B cell (primary cell): ENCODE measurements around the gene HIGD1A. TPM values are rescaled to one million over a fixed set of nuclear protein-coding genes. Genes with fewer than 3 reads are reported as not detected.

Experiments
- ATAC-seq: fragments of 200-7000 bp; cut with Tn5 transposase; one replicate; pipeline ENCODE4 v1.10.0; 2021; ENCODE audit warnings: low read depth, mild to moderate bottlenecking, moderate number of reproducible peaks, moderate library complexity
- CTCF ChIA-PET: fragments of 350-600 bp; sonication (Branson Sonifier 250); formaldehyde crosslinking; loops from one replicate; lab custom pipeline; 2021; ENCODE audit warnings: antibody characterized with exemption, inconsistent platforms; lab: Charles Lee
- POLR2A ChIA-PET: fragments of 350-600 bp; sonication (Branson Sonifier 250); formaldehyde crosslinking; loops from one replicate; lab custom pipeline; 2021; ENCODE audit warnings: antibody characterized with exemption; lab: Charles Lee
- DNase-seq: peaks from one replicate; pipeline ENCODE4 v3.0.0; 2013
- H2AFZ ChIP-seq: 2 replicates; pipeline ENCODE4 v1.6.1; 2012; ENCODE audit warnings: mild to moderate bottlenecking, low read depth, low read length; ENCODE audit not compliant: insufficient read depth, poor library complexity, severe bottlenecking
- H3K27ac ChIP-seq, 2 donors: 1 replicate in 1 of 2; 2 replicates in 1 of 2; pipeline ENCODE4 v1.5.1; 2012 to 2013; ENCODE audit warnings: low read length in 2 of 2, mild to moderate bottlenecking in 2 of 2, moderate library complexity in 1 of 2
- H3K27me3 ChIP-seq, 4 experiments: fragments of 200-600 bp in 1 of 4; sonication (generic) in 1 of 4; replicated peaks in 1 of 4; 1 replicate in 2 of 4; 2 replicates in 2 of 4; pipeline versions ENCODE4 v1.6.1 to v1.7.0; 2013 to 2016; ENCODE audit warnings: low read length in 3 of 4, mild to moderate bottlenecking in 2 of 4, mixed read lengths in 1 of 4, moderate library complexity in 1 of 4; ENCODE audit not compliant: insufficient read depth in 4 of 4, control insufficient read depth in 3 of 4; ENCODE audit errors: control extremely low read depth in 1 of 4
- H3K36me3 ChIP-seq, 2 experiments: replicated peaks in 1 of 2; 1 replicate in 1 of 2; 2 replicates in 1 of 2; pipeline versions ENCODE4 v1.6.1 to v1.7.1; 2013; ENCODE audit warnings: low read length in 1 of 2; ENCODE audit not compliant: insufficient read depth in 2 of 2, control insufficient read depth in 1 of 2; ENCODE audit errors: control extremely low read depth in 1 of 2, extremely low read depth in 1 of 2
- H3K4me1 ChIP-seq, 2 donors: fragments of 200-600 bp in 1 of 2; sonication (generic) in 1 of 2; 1 replicate in 1 of 2; 2 replicates in 1 of 2; pipeline versions ENCODE4 v1.5.1 to v1.6.1; 2013 to 2017; ENCODE audit warnings: low read length in 2 of 2; ENCODE audit not compliant: control insufficient read depth in 2 of 2, insufficient read depth in 2 of 2
- H3K4me2 ChIP-seq: replicated peaks from 2 replicates; pipeline ENCODE3; 2012; ENCODE audit warnings: mild to moderate bottlenecking, low read depth, low read length; ENCODE audit not compliant: poor library complexity, severe bottlenecking
- H3K4me3 ChIP-seq, 5 experiments: fragments of 200-600 bp in 1 of 5; sonication (generic) in 1 of 5; 1 replicate in 3 of 5; 2 replicates in 2 of 5; pipeline versions ENCODE4 v1.5.1 to v1.7.0; 2011 to 2016; ENCODE audit warnings: low read length in 4 of 5, mild to moderate bottlenecking in 4 of 5, low read depth in 2 of 5, control low read depth in 1 of 5, moderate library complexity in 1 of 5; ENCODE audit not compliant: insufficient read depth in 1 of 5; ENCODE audit errors: control extremely low read depth in 1 of 5, extremely low read depth in 1 of 5
- H3K79me2 ChIP-seq: fragments of 200-600 bp; sonication (generic); one replicate; pipeline ENCODE4 v1.6.0; 2016; ENCODE audit warnings: low read length; ENCODE audit not compliant: control insufficient read depth, insufficient read depth
- H3K9ac ChIP-seq: fragments of 200-600 bp; sonication (generic); 2 replicates; pipeline ENCODE4 v1.6.1; 2017; ENCODE audit warnings: mild to moderate bottlenecking, low read length, moderate library complexity
- H3K9me3 ChIP-seq, 3 donors: one replicate each; pipeline versions ENCODE4 v1.6.1 to v1.7.1; 2013; ENCODE audit warnings: low read length in 2 of 3; ENCODE audit not compliant: control insufficient read depth in 2 of 3, insufficient read depth in 1 of 3; ENCODE audit errors: control extremely low read depth in 1 of 3
- H4K20me1 ChIP-seq: 2 replicates; pipeline ENCODE4 v1.6.0; 2012; ENCODE audit warnings: mild to moderate bottlenecking, low read length; ENCODE audit not compliant: insufficient read depth, control insufficient read depth, poor library complexity, severe bottlenecking
- H3K27ac Mint-ChIP-seq: one replicate; pipeline ENCODE4 v1.8.0; 2021; ENCODE audit warnings: mixed read lengths
- H3K27me3 Mint-ChIP-seq: one replicate; pipeline ENCODE4 v1.8.0; 2021; ENCODE audit warnings: mixed read lengths
- H3K4me1 Mint-ChIP-seq: one replicate; pipeline ENCODE4 v1.8.0; 2021; ENCODE audit warnings: mixed read lengths
- H3K4me3 Mint-ChIP-seq: one replicate; pipeline ENCODE4 v1.8.0; 2021; ENCODE audit warnings: mixed read lengths
- H3K9me3 Mint-ChIP-seq: one replicate; pipeline ENCODE4 v1.8.0; 2022; ENCODE audit warnings: mixed read lengths; ENCODE audit not compliant: insufficient read depth
- EZH2 ChIP-seq: IDR thresholded peaks from 2 replicates; pipeline ENCODE4 v1.6.1; 2012; ENCODE audit warnings: borderline replicate concordance, low read depth, mild to moderate bottlenecking, moderate library complexity, low read length; ENCODE audit not compliant: insufficient read depth, poor library complexity, severe bottlenecking
- WGBS: methylation state at CpG from one replicate; pipeline ENCODE4 v1.1.5; 2013; ENCODE audit warnings: missing lambda C conversion rate; ENCODE audit not compliant: insufficient coverage; 5-methylcytosine and 5-hydroxymethylcytosine counted together
- intact Hi-C: fragments of 100-400 bp; cut with micrococcal nuclease; formaldehyde crosslinking; loops from one replicate; pipeline ENCODE4 v1.10.0; 2022
- polyA plus RNA-seq: library from polyadenylated mRNA; depleted of rRNA; stranded (reverse); fragments of >200 nt; gene quantifications from 2 replicates; pipeline ENCODE4 v1.2.3, GENCODE V29; 2012
- total RNA-seq, 2 donors: library from RNA; stranded (reverse); fragments of 120-200 nt in 1 of 2; gene quantifications; 1 replicate in 1 of 2; 2 replicates in 1 of 2; pipeline versions ENCODE4 v1.2.3 to v1.2.4, GENCODE V29; 2013 to 2022
- TF ChIP-seq, protein P1 (sequence below): fragments of 200-600 bp; IDR thresholded peaks from one replicate; pipeline ENCODE4 v1.8.0; 2022; ENCODE audit warnings: antibody characterized with exemption, mild to moderate bottlenecking

The HIGD1A gene
- total and polyA plus RNA-seq, 2 donors (not counting 1 experiment from before 2014, with no cell fraction given), result 14.2 to 16.5 TPM

DNA sequence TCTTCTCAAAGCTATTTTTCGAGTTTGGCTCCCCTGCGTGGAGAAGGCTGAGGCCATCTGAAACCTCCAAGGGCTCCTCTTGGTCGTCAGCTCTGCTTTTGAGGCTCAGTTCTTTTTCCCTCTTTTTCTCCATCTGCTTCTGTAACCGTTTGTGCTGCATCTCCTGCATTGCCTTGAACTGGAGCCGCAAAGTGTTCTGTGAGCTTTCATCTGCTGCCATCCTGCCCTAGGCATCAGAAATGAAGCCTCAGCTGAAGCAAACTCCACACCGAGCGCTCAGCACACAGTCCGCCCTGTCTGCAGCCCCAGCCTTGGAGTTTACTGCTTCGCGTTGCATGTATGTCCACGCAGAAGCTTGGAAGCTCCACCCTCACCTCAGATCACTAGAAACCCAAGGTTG, 46.2 kb downstream of the HIGD1A start:
- H3K4me1 Mint-ChIP-seq, result no peaks in the 10 kb centered on the region
- Histone ChIP-seq H3K9me3 (no peaks in the 10 kb centered on the region), H3K9ac (no peak overlapping the region), H3K79me2 (no peaks in the 10 kb centered on the region), H3K4me2 (no peak overlapping the region), H3K4me3 (no peak overlapping the region), H3K27me3 (no peaks in the 10 kb centered on the region), H3K4me1 (no peaks in the 10 kb centered on the region), H3K36me3 (no peaks in the 10 kb centered on the region), H4K20me1 (no peaks in the 10 kb centered on the region), H2AFZ (no peak overlapping the region), H3K27ac (no peak overlapping the region)
- ChIA-PET POLR2A (interaction anchor here (0.6 kb wide), 1 partner anchor 168 kb away, joined by 3 read pairs; no protein-coding TSS in a partner anchor), CTCF (interaction anchor here (0.8 to 1.5 kb wide), 4 partner anchors 8 to 14 kb away, joined by 3 to 4 read pairs (median 4); no protein-coding TSS in a partner anchor)
- intact Hi-C loops, result no loop called here
- H3K27ac Mint-ChIP-seq, result no peak overlapping the region
- ATAC-seq (no peak), DNase-seq (no peak)
- TF ChIP-seq, protein P1, sequence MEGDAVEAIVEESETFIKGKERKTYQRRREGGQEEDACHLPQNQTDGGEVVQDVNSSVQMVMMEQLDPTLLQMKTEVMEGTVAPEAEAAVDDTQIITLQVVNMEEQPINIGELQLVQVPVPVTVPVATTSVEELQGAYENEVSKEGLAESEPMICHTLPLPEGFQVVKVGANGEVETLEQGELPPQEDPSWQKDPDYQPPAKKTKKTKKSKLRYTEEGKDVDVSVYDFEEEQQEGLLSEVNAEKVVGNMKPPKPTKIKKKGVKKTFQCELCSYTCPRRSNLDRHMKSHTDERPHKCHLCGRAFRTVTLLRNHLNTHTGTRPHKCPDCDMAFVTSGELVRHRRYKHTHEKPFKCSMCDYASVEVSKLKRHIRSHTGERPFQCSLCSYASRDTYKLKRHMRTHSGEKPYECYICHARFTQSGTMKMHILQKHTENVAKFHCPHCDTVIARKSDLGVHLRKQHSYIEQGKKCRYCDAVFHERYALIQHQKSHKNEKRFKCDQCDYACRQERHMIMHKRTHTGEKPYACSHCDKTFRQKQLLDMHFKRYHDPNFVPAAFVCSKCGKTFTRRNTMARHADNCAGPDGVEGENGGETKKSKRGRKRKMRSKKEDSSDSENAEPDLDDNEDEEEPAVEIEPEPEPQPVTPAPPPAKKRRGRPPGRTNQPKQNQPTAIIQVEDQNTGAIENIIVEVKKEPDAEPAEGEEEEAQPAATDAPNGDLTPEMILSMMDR, result no peak
- TF ChIP-seq EZH2, result no peak
- H3K9me3 Mint-ChIP-seq, result no peaks in the 10 kb centered on the region
- 92% methylated on average over 8 of the region's 11 CpGs for WGBS
- H3K27me3 Mint-ChIP-seq, result peaks cover 2% of the 10 kb centered on the region
- H3K4me3 Mint-ChIP-seq, result no peak overlapping the region

DNA sequence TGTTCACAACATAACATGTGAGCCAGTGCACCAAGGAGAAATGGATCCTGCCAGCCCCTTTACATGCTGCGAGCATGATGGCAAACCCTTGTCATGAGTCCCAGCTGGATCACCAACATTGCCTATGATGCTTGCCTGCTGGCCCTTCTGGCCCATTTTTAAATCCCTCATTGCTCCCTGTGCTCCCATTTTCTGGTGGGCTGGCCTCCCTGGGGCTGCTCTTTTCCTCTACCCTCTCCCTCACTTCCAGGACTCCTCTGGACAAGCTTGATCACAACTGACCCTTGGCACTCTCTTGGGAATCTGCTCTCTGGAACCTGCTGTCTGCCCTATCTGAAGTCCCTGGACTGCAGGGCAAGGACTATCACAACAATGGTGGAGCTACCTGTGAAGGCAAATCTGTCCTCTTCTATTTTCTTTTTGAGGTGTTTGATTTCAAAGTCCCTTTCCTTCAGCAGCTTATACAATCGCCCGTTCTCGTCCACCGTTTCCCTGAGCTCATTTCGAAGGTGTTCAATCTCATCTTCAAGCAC, 47.5 kb downstream of the HIGD1A start:
- Mint-ChIP-seq H3K27ac (no peak overlapping the region), H3K9me3 (no peaks in the 10 kb centered on the region), H3K27me3 (peaks cover 2% of the 10 kb centered on the region), H3K4me3 (no peak overlapping the region), H3K4me1 (no peaks in the 10 kb centered on the region)
- CTCF ChIA-PET, result interaction anchor here (1.4 kb wide), 1 partner anchor 10 kb away, joined by 3 read pairs; no protein-coding TSS in a partner anchor
- Histone ChIP-seq H3K27me3 (no peaks in the 10 kb centered on the region), H3K27ac (no peak overlapping the region), H3K4me1 (no peaks in the 10 kb centered on the region), H3K4me2 (no peak overlapping the region), H2AFZ (no peak overlapping the region), H3K9me3 (no peaks in the 10 kb centered on the region), H3K79me2 (no peaks in the 10 kb centered on the region), H3K36me3 (no peaks in the 10 kb centered on the region), H3K4me3 (no peak overlapping the region), H4K20me1 (no peaks in the 10 kb centered on the region), H3K9ac (no peak overlapping the region)
- 100% methylated on average over 1 of the region's 6 CpGs for WGBS
- ATAC-seq (no peak), DNase-seq (no peak)
- intact Hi-C loops, result no loop called here
- TF ChIP-seq, protein P1, result no peak
- TF ChIP-seq EZH2, result no peak
- POLR2A ChIA-PET, result no interaction called here
